Activated naive CD4-positive, alpha-beta T cell treated with anti-CD3 and anti-CD28 coated beads, Interleukin-2, amount 50 U/mL, for 24 hours (primary cell): ENCODE data around the gene UBASH3B.
"Not testable (repeated sequence)": the region's sequence is repeated elsewhere in the genome, so short reads cannot be mapped to it uniquely, and the experiment has no call there.

Source experiments
- H3K27ac Mint-ChIP-seq: one replicate; pipeline ENCODE4 v1.8.0; 2021; ENCODE audit warnings: mild to moderate bottlenecking, mixed read lengths
- H3K27me3 Mint-ChIP-seq: one replicate; pipeline ENCODE4 v1.8.0; 2021; ENCODE audit warnings: mixed read lengths
- H3K36me3 Mint-ChIP-seq: one replicate; pipeline ENCODE4 v1.8.0; 2021; ENCODE audit warnings: mixed read lengths
- H3K4me1 Mint-ChIP-seq: one replicate; pipeline ENCODE4 v1.8.0; 2021; ENCODE audit warnings: mixed read lengths
- H3K4me3 Mint-ChIP-seq: one replicate; pipeline ENCODE4 v1.8.0; 2021; ENCODE audit warnings: mild to moderate bottlenecking, mixed read lengths
- H3K9me3 Mint-ChIP-seq: one replicate; pipeline ENCODE4 v1.8.0; 2021; ENCODE audit warnings: mixed read lengths

Gene UBASH3B

GRCh38 chr11:122822241-122822640, 166.7 kb downstream of the UBASH3B start:
- peaks cover 2% of the 10 kb centered on the region for H3K27me3 Mint-ChIP-seq
- H3K9me3 Mint-ChIP-seq: peaks cover 10% of the 10 kb centered on the region
- peaks cover 13% of the 10 kb centered on the region for H3K4me1 Mint-ChIP-seq
- H3K36me3 Mint-ChIP-seq: peaks cover 12% of the 10 kb centered on the region
- no peak overlapping the region for H3K4me3 Mint-ChIP-seq
- H3K27ac Mint-ChIP-seq: no peak overlapping the region

DNA sequence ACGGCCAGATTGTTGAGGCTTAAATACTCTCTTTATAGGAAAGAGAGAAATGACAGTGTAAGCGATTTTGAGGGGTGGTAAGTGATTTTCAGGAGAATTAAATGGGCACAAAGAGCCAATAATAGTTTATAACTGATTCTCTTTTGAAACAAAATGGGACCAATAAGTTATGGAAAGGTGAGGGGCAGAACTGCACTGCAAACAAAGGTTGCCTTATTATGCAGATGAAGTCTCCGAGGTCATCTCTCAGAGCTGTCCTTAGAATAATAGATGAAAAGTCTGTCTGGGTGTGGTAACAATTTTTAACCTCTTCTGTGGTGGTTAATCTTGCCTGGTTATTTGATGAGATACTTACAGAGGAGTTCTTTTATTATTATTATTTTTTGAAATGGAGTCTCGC, 168.0 kb downstream of the UBASH3B start:
- Mint-ChIP-seq H3K27me3 (peaks cover 2% of the 10 kb centered on the region), H3K9me3 (peaks cover 10% of the 10 kb centered on the region), H3K4me1 (peaks cover 13% of the 10 kb centered on the region), H3K36me3 (peaks cover 8% of the 10 kb centered on the region), H3K27ac (no peak overlapping the region), H3K4me3 (no peak overlapping the region)

DNA sequence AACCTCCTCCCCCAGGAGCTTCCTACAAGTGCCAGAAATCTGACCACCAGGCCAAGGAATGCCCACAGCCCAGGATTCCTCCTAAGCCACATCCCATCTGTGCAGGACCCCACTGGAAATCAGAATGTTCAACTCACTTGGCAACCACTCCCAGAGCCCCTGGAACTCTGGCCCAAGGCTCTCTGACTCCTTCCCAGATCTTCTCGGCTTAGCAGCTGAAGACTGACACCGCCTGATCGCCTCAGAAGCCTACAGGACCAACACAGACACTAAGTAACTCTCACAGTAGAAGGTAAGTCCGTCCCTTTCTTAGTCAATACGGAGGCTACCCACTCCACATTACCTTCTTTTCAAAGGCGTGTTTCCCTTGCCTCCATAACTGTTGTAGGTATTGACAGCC, 173.8 kb downstream of the UBASH3B start:
- not testable (repeated sequence) for H3K4me3 Mint-ChIP-seq, H3K27ac Mint-ChIP-seq, H3K36me3 Mint-ChIP-seq, H3K9me3 Mint-ChIP-seq, H3K27me3 Mint-ChIP-seq
- H3K4me1 Mint-ChIP-seq: peaks cover 15% of the 10 kb centered on the region

- not testable (repeated sequence) for H3K9me3 Mint-ChIP-seq, H3K36me3 Mint-ChIP-seq, H3K27ac Mint-ChIP-seq, H3K4me3 Mint-ChIP-seq, H3K27me3 Mint-ChIP-seq
- peaks cover 17% of the 10 kb centered on the region for H3K4me1 Mint-ChIP-seq
Observed at GRCh38 chr11:122832297-122832696, 176.8 kb downstream of the UBASH3B start.

- no peaks in the 10 kb centered on the region for H3K36me3 Mint-ChIP-seq
- peaks cover 17% of the 10 kb centered on the region for H3K4me1 Mint-ChIP-seq
- H3K27me3 Mint-ChIP-seq: no peaks in the 10 kb centered on the region
- no peaks in the 10 kb centered on the region for H3K9me3 Mint-ChIP-seq
- H3K4me3 Mint-ChIP-seq: peak overlapping the region; percentile 6
- peak overlapping the region; percentile 60 for H3K27ac Mint-ChIP-seq
Observed at GRCh38 chr11:122832721-122833470, 177.4 kb downstream of the UBASH3B start.

- H3K4me1 Mint-ChIP-seq: peaks cover 25% of the 10 kb centered on the region
- no peaks in the 10 kb centered on the region for H3K27me3 Mint-ChIP-seq
- H3K4me3 Mint-ChIP-seq: no peak overlapping the region
- no peaks in the 10 kb centered on the region for H3K36me3 Mint-ChIP-seq
- H3K27ac Mint-ChIP-seq: no peak overlapping the region
- H3K9me3 Mint-ChIP-seq: no peaks in the 10 kb centered on the region
Observed at GRCh38 chr11:122833846-122834464, 178.4 kb downstream of the UBASH3B start.

GRCh38 chr11:122836916-122837315, 181.4 kb downstream of the UBASH3B start:
- no peak overlapping the region for H3K27ac Mint-ChIP-seq
- no peak overlapping the region for H3K4me3 Mint-ChIP-seq
- H3K36me3 Mint-ChIP-seq: peaks cover 2% of the 10 kb centered on the region
- no peaks in the 10 kb centered on the region for H3K27me3 Mint-ChIP-seq
- H3K4me1 Mint-ChIP-seq: peaks cover 33% of the 10 kb centered on the region
- no peaks in the 10 kb centered on the region for H3K9me3 Mint-ChIP-seq

DNA sequence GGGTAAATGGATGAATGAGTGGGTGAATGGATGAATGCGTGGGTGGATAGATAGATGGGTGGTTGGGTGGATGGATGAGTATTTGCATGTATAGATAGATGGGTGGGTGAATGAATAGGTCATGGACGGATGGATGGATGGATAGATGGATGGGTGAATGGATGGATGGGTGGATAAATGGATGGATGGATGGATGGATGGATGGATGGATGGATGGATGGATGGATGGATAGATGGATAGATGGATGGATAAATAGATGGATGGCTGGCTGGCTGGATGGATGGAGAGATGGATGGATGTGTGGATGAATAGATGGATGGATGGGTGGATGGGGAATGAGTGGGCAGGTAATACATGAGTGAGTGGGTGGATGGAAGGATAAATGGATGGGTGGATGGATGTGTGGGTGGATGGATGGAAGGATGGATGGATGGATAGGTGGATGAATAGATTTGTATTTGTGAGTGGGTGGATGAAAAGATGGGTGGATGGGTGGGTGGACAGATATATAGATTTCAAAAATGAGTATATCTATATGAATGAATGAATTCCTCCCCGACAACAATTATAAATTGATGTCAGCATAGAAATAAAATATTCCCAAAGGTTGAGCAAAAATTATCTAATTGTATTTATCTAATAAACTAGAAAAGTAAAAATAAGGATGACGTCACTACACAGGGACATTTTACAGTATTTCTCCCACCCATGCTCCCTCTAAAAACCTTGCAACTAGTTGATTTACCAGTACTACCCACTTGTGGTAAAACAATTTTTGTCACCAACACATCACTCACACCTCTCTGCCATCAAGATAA, 182.2 kb downstream of the UBASH3B start:
- no peak overlapping the region for H3K27ac Mint-ChIP-seq
- peaks cover 32% of the 10 kb centered on the region for H3K4me1 Mint-ChIP-seq
- peaks cover 2% of the 10 kb centered on the region for H3K36me3 Mint-ChIP-seq

GRCh38 chr11:122843281-122844141, 188.0 kb downstream of the UBASH3B start:
- Mint-ChIP-seq H3K9me3 (no peaks in the 10 kb centered on the region), H3K36me3 (peaks cover 2% of the 10 kb centered on the region), H3K4me3 (peak overlapping the region; percentile 81), H3K27ac (peak overlapping the region; percentile 95), H3K27me3 (no peaks in the 10 kb centered on the region), H3K4me1 (peaks cover 57% of the 10 kb centered on the region)

More for the DNA sequence above, 182.2 kb downstream of the UBASH3B start:
- Mint-ChIP-seq H3K4me3 (peak overlapping the region; percentile 12), H3K27me3 (no peaks in the 10 kb centered on the region), H3K9me3 (no peaks in the 10 kb centered on the region)

GRCh38 chr11:122847466-122847865, 191.9 kb downstream of the UBASH3B start:
- Mint-ChIP-seq H3K27me3 (no peaks in the 10 kb centered on the region), H3K27ac (no peak overlapping the region), H3K4me3 (no peak overlapping the region), H3K9me3 (no peaks in the 10 kb centered on the region), H3K4me1 (peaks cover 68% of the 10 kb centered on the region), H3K36me3 (peaks cover 3% of the 10 kb centered on the region)

GRCh38 chr11:122848186-122848585, 192.7 kb downstream of the UBASH3B start:
- Mint-ChIP-seq H3K27me3 (no peaks in the 10 kb centered on the region), H3K4me1 (peaks cover 67% of the 10 kb centered on the region), H3K4me3 (no peak overlapping the region), H3K36me3 (peaks cover 3% of the 10 kb centered on the region), H3K9me3 (no peaks in the 10 kb centered on the region), H3K27ac (no peak overlapping the region)

- Mint-ChIP-seq H3K9me3 (no peaks in the 10 kb centered on the region), H3K27ac (peak overlapping the region; percentile 71), H3K36me3 (peaks cover 3% of the 10 kb centered on the region), H3K4me3 (peak overlapping the region; percentile 50), H3K27me3 (no peaks in the 10 kb centered on the region), H3K4me1 (peaks cover 55% of the 10 kb centered on the region)
Observed at GRCh38 chr11:122850076-122850631, 194.6 kb downstream of the UBASH3B start.

DNA sequence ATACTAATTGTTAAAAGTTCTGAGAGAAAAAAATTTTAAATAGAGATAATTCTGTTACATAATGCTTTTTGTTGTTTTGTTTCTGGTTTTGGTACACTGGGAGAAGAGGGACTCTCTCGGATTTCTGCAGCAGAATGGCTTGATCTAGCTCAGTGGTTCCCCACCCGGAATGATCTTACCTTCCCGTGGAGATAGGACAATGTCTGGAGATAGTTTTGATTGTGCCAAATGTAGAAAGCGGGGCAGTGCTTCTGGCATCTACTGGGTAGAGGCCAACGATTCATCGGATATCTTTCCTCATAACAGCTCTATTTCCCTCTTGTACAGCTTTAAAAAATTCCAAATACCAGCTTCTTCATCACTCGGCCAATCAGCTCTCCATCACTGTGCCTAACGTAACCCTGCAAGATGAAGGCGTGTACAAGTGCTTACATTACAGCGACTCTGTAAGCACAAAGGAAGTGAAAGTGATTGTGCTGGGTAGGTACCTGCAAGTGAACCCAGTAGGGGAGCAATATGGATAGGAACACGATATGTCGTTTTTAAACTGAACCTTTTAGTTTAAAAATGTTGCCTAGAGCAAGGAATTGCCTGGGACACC, 195.9 kb downstream of the UBASH3B start:
- Mint-ChIP-seq H3K27me3 (no peaks in the 10 kb centered on the region), H3K36me3 (peaks cover 3% of the 10 kb centered on the region), H3K27ac (peak overlapping the region; percentile 68), H3K4me3 (peak overlapping the region; percentile 78), H3K9me3 (no peaks in the 10 kb centered on the region), H3K4me1 (peaks cover 54% of the 10 kb centered on the region)

- Mint-ChIP-seq H3K27ac (peak overlapping the region; percentile 68), H3K9me3 (no peaks in the 10 kb centered on the region), H3K4me1 (peaks cover 57% of the 10 kb centered on the region), H3K36me3 (peaks cover 3% of the 10 kb centered on the region), H3K27me3 (no peaks in the 10 kb centered on the region), H3K4me3 (peak overlapping the region; percentile 78)
Observed at GRCh38 chr11:122852074-122852795, 196.7 kb downstream of the UBASH3B start.
